Prostate gland (tissue), 2 donors: ENCODE results near the gene ARFGAP2. TPM values are rescaled to one million over a fixed set of nuclear protein-coding genes. Genes with fewer than 3 reads are reported as not detected.
"Not testable (repeated sequence)": the region's sequence is repeated elsewhere in the genome, so short reads cannot be mapped to it uniquely, and the experiment has no call there.

ENCODE experiments used
- DNase-seq: peaks from one replicate; pipeline ENCODE4 v3.0.0-alpha.2; 2019; ENCODE audit warnings: low spot score
- H3K27ac ChIP-seq, 2 donors: fragments of 200-600 bp; sonication (generic); 2 replicates each; pipeline ENCODE4 v1.5.1; 2017 to 2019
- H3K27me3 ChIP-seq: fragments of 200-600 bp; sonication (generic); replicated peaks from 2 replicates; pipeline ENCODE4 v1.5.1; 2019; ENCODE audit not compliant: insufficient read depth
- H3K36me3 ChIP-seq, 2 donors: fragments of 200-600 bp; sonication (generic); 1 replicate in 1 of 2; 2 replicates in 1 of 2; pipeline versions ENCODE4 v1.5.1 to v1.8.1; 2017 to 2019
- H3K4me1 ChIP-seq: fragments of 200-600 bp; sonication (generic); replicated peaks from 2 replicates; pipeline ENCODE4 v1.5.1; 2019
- H3K4me3 ChIP-seq, 2 donors: fragments of 200-600 bp; sonication (generic); 2 replicates each; pipeline ENCODE4 v1.5.1; 2017 to 2019
- H3K9me3 ChIP-seq: fragments of 200-600 bp; sonication (generic); 2 replicates; pipeline ENCODE4 v1.5.1; 2017
- CTCF ChIP-seq, 4 experiments: fragments of 200-600 bp in 2 of 4; fragments of 450-650 bp in 2 of 4; sonication (generic) in 2 of 4; IDR thresholded peaks; 1 replicate in 3 of 4; 2 replicates in 1 of 4; pipeline ENCODE4 v1.5.1; 2016 to 2019; ENCODE audit warnings: antibody characterized with exemption in 4 of 4, mild to moderate bottlenecking in 2 of 4, moderate library complexity in 2 of 4
- POLR2A ChIP-seq: fragments of 450-650 bp; IDR thresholded peaks from one replicate; pipeline ENCODE4 v1.6.1; 2016; ENCODE audit warnings: antibody characterized with exemption, mild to moderate bottlenecking
- POLR2AphosphoS5 ChIP-seq: sonication (generic); formaldehyde crosslinking; IDR thresholded peaks from one replicate; pipeline ENCODE4 v1.6.1; 2017; ENCODE audit warnings: antibody characterized with exemption
- WGBS: methylation state at CpG from one replicate; pipeline ENCODE4 v1.1.5; 2018; 5-methylcytosine and 5-hydroxymethylcytosine counted together
- intact Hi-C: fragments of 100-400 bp; cut with DNase I; formaldehyde crosslinking; loops from one replicate; pipeline ENCODE4 v1.14.2; 2022
- total RNA-seq, 2 donors: library from RNA; depleted of rRNA; stranded (reverse); fragments of >200 nt; gene quantifications; one replicate each; pipeline ENCODE4 v1.1.0, GENCODE V29; 2016

The ARFGAP2 gene
- total RNA-seq, 2 donors from 2014 or later = 111 to 146 TPM

GRCh38 chr11:47207459-47207858, 30.8 kb upstream of the ARFGAP2 start:
- no peak overlapping the region for H3K4me3 ChIP-seq
- 89% methylated on average over 6 of the region's 6 CpGs for WGBS
- intact Hi-C loops = no loop called here

GRCh38 chr11:47206577-47206976, 29.9 kb upstream of the ARFGAP2 start:
- H3K27ac ChIP-seq, intact Hi-C loops, H3K27me3 ChIP-seq, H3K9me3 ChIP-seq, H3K36me3 ChIP-seq, H3K4me1 ChIP-seq, DNase-seq, H3K4me3 ChIP-seq: not testable (repeated sequence)
- 96% methylated on average over 5 of the region's 5 CpGs for WGBS

More at GRCh38 chr11:47207459-47207858, 30.8 kb upstream of the ARFGAP2 start:
- H3K27me3 ChIP-seq = no peaks in the 10 kb centered on the region
- no peaks in the 10 kb centered on the region for H3K9me3 ChIP-seq
- no peak overlapping the region for H3K27ac ChIP-seq
- no peaks in the 10 kb centered on the region for H3K36me3 ChIP-seq
- no peaks in the 10 kb centered on the region for H3K4me1 ChIP-seq
- no peak for TF ChIP-seq POLR2A
- TF ChIP-seq POLR2AphosphoS5 = no peak
- no peak for TF ChIP-seq CTCF (IDR thresholded peaks at IDR 0.05)
- DNase-seq = no peak

- Histone ChIP-seq H3K9me3 (no peaks in the 10 kb centered on the region), H3K4me1 (no peaks in the 10 kb centered on the region), H3K27me3 (no peaks in the 10 kb centered on the region), H3K27ac (no peak overlapping the region), H3K36me3 (no peaks in the 10 kb centered on the region), H3K4me3 (no peak overlapping the region)
- intact Hi-C loops = no loop called here
- no peak for DNase-seq
- WGBS = 56% methylated on average over 2 of the region's 2 CpGs
- no peak for TF ChIP-seq POLR2AphosphoS5
- no peak for TF ChIP-seq POLR2A
- no peak for TF ChIP-seq CTCF (IDR thresholded peaks at IDR 0.05)
These were observed 27.9 kb upstream of the ARFGAP2 start for GRCh38 chr11:47204637-47204989.

- 88% methylated on average over 5 of the region's 5 CpGs for WGBS
- Histone ChIP-seq H3K4me1 (no peaks in the 10 kb centered on the region), H3K36me3 (no peaks in the 10 kb centered on the region), H3K9me3 (no peaks in the 10 kb centered on the region), H3K27ac (no peak overlapping the region), H3K4me3 (no peak overlapping the region), H3K27me3 (no peaks in the 10 kb centered on the region)
- intact Hi-C loops = no loop called here
- no peak for TF ChIP-seq POLR2AphosphoS5
- TF ChIP-seq CTCF (IDR thresholded peaks at IDR 0.05) = no peak
- no peak for TF ChIP-seq POLR2A
- no peak for DNase-seq
These were observed 25.9 kb upstream of the ARFGAP2 start for GRCh38 chr11:47202576-47202975.

- H3K4me1 ChIP-seq = no peaks in the 10 kb centered on the region
- H3K4me3 ChIP-seq = no peak overlapping the region
- no peak for TF ChIP-seq CTCF (IDR thresholded peaks at IDR 0.05)
- TF ChIP-seq POLR2A = no peak
- no peaks in the 10 kb centered on the region for H3K9me3 ChIP-seq
- intact Hi-C loops = no loop called here
- no peaks in the 10 kb centered on the region for H3K36me3 ChIP-seq
- no peaks in the 10 kb centered on the region for H3K27me3 ChIP-seq
- 77% methylated on average over 4 of the region's 4 CpGs for WGBS
- DNase-seq = no peak
- no peak overlapping the region for H3K27ac ChIP-seq
These were observed 24.3 kb upstream of the ARFGAP2 start for GRCh38 chr11:47201015-47201414.

GRCh38 chr11:47198161-47198560, 21.5 kb upstream of the ARFGAP2 start:
- H3K4me3 ChIP-seq, DNase-seq, H3K27me3 ChIP-seq, H3K9me3 ChIP-seq, H3K4me1 ChIP-seq, H3K36me3 ChIP-seq, intact Hi-C loops, H3K27ac ChIP-seq: not testable (repeated sequence)
- 96% methylated on average over 9 of the region's 9 CpGs for WGBS
